K562 (cell line): ENCODE measurements around the gene SLK. TPM values are rescaled to one million over a fixed set of nuclear protein-coding genes. Genes with fewer than 3 reads are reported as not detected.

Experiments
- ARID2 ChIP-seq: fragments of 450-650 bp; IDR thresholded peaks from 2 replicates; pipeline ENCODE4 v1.6.1; 2017; ENCODE audit warnings: antibody characterized with exemption, mild to moderate bottlenecking
- CCNT2 ChIP-seq: IDR thresholded peaks from 2 replicates; pipeline ENCODE4 v1.6.1; 2011; ENCODE audit warnings: borderline replicate concordance, low read depth, mild to moderate bottlenecking, moderate library complexity, mixed read lengths, low read length; ENCODE audit not compliant: insufficient read length; ENCODE audit errors: extremely low read depth
- FOS ChIP-seq: IDR thresholded peaks from 3 replicates; pipeline ENCODE4 v1.6.1; 2011; ENCODE audit not compliant: insufficient read length; ENCODE audit errors: extremely low read depth
- HIVEP1 ChIP-seq: fragments of 250-450 bp; sonication (Bioruptor Pico); IDR thresholded peaks from 2 replicates; pipeline ENCODE4 v1.4.0; 2020; ENCODE audit warnings: mild to moderate bottlenecking
- HNRNPUL1 ChIP-seq: fragments of 200-400 bp; formaldehyde crosslinking; IDR thresholded peaks from 2 replicates; pipeline ENCODE4 v1.6.1; 2017; ENCODE audit warnings: low read length
- KAT2B ChIP-seq: IDR thresholded peaks from one replicate; pipeline ENCODE4 v1.6.1; 2012; ENCODE audit warnings: low read depth, mild to moderate bottlenecking, control low read depth, inconsistent platforms, low read length, moderate library complexity
- MYC ChIP-seq, 2 experiments: fragments of 250-450 bp in 1 of 2; sonication (Bioruptor Pico) in 1 of 2; IDR thresholded peaks; 2 replicates each; pipeline versions ENCODE4 v1.5.1 to v1.6.1; 2012 to 2021; ENCODE audit warnings: low read depth in 2 of 2, borderline replicate concordance in 1 of 2, improper control_type of control experiment in 1 of 2, low read length in 1 of 2, mild to moderate bottlenecking in 1 of 2, moderate library complexity in 1 of 2
- NFYB ChIP-seq: IDR thresholded peaks from 2 replicates; pipeline ENCODE4 v1.6.1; 2011; ENCODE audit warnings: mild to moderate bottlenecking, moderate library complexity; ENCODE audit not compliant: insufficient read length; ENCODE audit errors: extremely low read depth
- PYGO2 ChIP-seq: fragments of 450-650 bp; IDR thresholded peaks from 2 replicates; pipeline ENCODE4 v1.6.1; 2016; ENCODE audit warnings: mild to moderate bottlenecking, missing genetic modification characterization, moderate library complexity, missing compliant biosample characterization
- RBM34 ChIP-seq: fragments of 200-400 bp; formaldehyde crosslinking; IDR thresholded peaks from 2 replicates; pipeline ENCODE4 v1.6.1; 2018; ENCODE audit warnings: low read length, borderline replicate concordance; ENCODE audit not compliant: insufficient read depth
- ZNF354B ChIP-seq: fragments of 250-450 bp; sonication (Bioruptor Pico); IDR thresholded peaks from 2 replicates; pipeline ENCODE4 v1.4.0; 2020
- polyA plus RNA-seq, 8 experiments: library from polyadenylated mRNA; depleted of rRNA in 4 of 8; stranded (reverse) in 5 of 8; unstranded in 3 of 8; fragments of >200 nt; fragmentation: Nextera tagmentation in 2 of 8; fragmentation: Illumina TruSeq in 1 of 8; extraction: Ambion mirVana in 2 of 8; extraction: Trizol in 1 of 8; gene quantifications; 2 replicates each; pipeline versions ENCODE4 v1.2.1 to v1.2.3, GENCODE V29; 2011 to 2014; ENCODE audit warnings: inconsistent platforms in 1 of 8, missing spikeins in 1 of 8
- total RNA-seq, 7 experiments: library from RNA; depleted of rRNA in 6 of 7; stranded (reverse); fragments of >200 nt in 6 of 7; fragmentation: Illumina TruSeq in 2 of 7; extraction: Trizol in 2 of 7; gene quantifications; 2 replicates each; pipeline versions ENCODE4 v1.2.1 to v1.2.3, GENCODE V29; 2011 to 2021; ENCODE audit warnings: low replicate concordance in 1 of 7
- TF ChIP-seq, protein P1 (sequence below): sonication (generic); formaldehyde crosslinking; IDR thresholded peaks from 2 replicates; pipeline ENCODE4 v1.4.0; 2020; ENCODE audit warnings: mild to moderate bottlenecking, missing genetic modification reagents
- TF ChIP-seq, protein P2 (sequence below): IDR thresholded peaks from 3 replicates; pipeline ENCODE4 v1.6.1; 2011; ENCODE audit warnings: borderline replicate concordance, mild to moderate bottlenecking; ENCODE audit not compliant: insufficient read length, insufficient read depth
- TF ChIP-seq, protein P3 (sequence below): fragments of 250-450 bp; sonication (Bioruptor Pico); IDR thresholded peaks from 2 replicates; pipeline ENCODE4 v1.4.0; 2020; ENCODE audit warnings: mild to moderate bottlenecking
- TF ChIP-seq, protein P4 (sequence below), 2 experiments: fragments of 450-650 bp in 1 of 2; IDR thresholded peaks; 2 replicates each; pipeline ENCODE4 v1.6.1; 2011 to 2017; ENCODE audit warnings: low read depth in 2 of 2, antibody characterized with exemption in 1 of 2, borderline replicate concordance in 1 of 2, low read length in 1 of 2, mild to moderate bottlenecking in 1 of 2, mixed read lengths in 1 of 2; ENCODE audit not compliant: control insufficient read depth in 1 of 2
- TF ChIP-seq, protein P5 (sequence below): sonication (generic); formaldehyde crosslinking; IDR thresholded peaks from 2 replicates; pipeline ENCODE4 v1.8.1; 2022; ENCODE audit warnings: missing genetic modification reagents

SLK gene
- total and polyA plus RNA-seq, 9 of the 15 experiments (the other 6 are each of a cell fraction or from before 2014, with no cell fraction given), result 8.2 to 40.0 (median 23.4) TPM

- TF ChIP-seq, protein P1, sequence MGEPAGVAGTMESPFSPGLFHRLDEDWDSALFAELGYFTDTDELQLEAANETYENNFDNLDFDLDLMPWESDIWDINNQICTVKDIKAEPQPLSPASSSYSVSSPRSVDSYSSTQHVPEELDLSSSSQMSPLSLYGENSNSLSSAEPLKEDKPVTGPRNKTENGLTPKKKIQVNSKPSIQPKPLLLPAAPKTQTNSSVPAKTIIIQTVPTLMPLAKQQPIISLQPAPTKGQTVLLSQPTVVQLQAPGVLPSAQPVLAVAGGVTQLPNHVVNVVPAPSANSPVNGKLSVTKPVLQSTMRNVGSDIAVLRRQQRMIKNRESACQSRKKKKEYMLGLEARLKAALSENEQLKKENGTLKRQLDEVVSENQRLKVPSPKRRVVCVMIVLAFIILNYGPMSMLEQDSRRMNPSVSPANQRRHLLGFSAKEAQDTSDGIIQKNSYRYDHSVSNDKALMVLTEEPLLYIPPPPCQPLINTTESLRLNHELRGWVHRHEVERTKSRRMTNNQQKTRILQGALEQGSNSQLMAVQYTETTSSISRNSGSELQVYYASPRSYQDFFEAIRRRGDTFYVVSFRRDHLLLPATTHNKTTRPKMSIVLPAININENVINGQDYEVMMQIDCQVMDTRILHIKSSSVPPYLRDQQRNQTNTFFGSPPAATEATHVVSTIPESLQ (CRISPR knock-in tag), result no peak
- TF ChIP-seq NFYB (no peak), ARID2 (no peak), ZNF354B (CRISPR knock-in tag) (no peak), RBM34 (no peak), HNRNPUL1 (no peak), KAT2B (no peak), FOS (no peak), MYC (IDR thresholded peaks at IDR 0.05; ENCODE audit: low read depth, low read length) (peak; percentile 27; the same call in 1 of the 2 replicates), MYC (CRISPR knock-in tag; IDR thresholded peaks at IDR 0.05; ENCODE audit: borderline replicate concordance, low read depth) (no peak), PYGO2 (tag) (no peak), CCNT2 (peak; percentile 42), HIVEP1 (no peak)
- TF ChIP-seq, protein P2, sequence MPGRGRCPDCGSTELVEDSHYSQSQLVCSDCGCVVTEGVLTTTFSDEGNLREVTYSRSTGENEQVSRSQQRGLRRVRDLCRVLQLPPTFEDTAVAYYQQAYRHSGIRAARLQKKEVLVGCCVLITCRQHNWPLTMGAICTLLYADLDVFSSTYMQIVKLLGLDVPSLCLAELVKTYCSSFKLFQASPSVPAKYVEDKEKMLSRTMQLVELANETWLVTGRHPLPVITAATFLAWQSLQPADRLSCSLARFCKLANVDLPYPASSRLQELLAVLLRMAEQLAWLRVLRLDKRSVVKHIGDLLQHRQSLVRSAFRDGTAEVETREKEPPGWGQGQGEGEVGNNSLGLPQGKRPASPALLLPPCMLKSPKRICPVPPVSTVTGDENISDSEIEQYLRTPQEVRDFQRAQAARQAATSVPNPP, result no peak
- TF ChIP-seq, protein P3, sequence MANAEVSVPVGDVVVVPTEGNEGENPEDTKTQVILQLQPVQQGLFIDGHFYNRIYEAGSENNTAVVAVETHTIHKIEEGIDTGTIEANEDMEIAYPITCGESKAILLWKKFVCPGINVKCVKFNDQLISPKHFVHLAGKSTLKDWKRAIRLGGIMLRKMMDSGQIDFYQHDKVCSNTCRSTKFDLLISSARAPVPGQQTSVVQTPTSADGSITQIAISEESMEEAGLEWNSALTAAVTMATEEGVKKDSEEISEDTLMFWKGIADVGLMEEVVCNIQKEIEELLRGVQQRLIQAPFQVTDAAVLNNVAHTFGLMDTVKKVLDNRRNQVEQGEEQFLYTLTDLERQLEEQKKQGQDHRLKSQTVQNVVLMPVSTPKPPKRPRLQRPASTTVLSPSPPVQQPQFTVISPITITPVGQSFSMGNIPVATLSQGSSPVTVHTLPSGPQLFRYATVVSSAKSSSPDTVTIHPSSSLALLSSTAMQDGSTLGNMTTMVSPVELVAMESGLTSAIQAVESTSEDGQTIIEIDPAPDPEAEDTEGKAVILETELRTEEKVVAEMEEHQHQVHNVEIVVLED (CRISPR knock-in tag), result peak; percentile 43
- TF ChIP-seq, protein P4, sequence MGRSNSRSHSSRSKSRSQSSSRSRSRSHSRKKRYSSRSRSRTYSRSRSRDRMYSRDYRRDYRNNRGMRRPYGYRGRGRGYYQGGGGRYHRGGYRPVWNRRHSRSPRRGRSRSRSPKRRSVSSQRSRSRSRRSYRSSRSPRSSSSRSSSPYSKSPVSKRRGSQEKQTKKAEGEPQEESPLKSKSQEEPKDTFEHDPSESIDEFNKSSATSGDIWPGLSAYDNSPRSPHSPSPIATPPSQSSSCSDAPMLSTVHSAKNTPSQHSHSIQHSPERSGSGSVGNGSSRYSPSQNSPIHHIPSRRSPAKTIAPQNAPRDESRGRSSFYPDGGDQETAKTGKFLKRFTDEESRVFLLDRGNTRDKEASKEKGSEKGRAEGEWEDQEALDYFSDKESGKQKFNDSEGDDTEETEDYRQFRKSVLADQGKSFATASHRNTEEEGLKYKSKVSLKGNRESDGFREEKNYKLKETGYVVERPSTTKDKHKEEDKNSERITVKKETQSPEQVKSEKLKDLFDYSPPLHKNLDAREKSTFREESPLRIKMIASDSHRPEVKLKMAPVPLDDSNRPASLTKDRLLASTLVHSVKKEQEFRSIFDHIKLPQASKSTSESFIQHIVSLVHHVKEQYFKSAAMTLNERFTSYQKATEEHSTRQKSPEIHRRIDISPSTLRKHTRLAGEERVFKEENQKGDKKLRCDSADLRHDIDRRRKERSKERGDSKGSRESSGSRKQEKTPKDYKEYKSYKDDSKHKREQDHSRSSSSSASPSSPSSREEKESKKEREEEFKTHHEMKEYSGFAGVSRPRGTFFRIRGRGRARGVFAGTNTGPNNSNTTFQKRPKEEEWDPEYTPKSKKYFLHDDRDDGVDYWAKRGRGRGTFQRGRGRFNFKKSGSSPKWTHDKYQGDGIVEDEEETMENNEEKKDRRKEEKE (IDR thresholded peaks at IDR 0.05; ENCODE audit: borderline replicate concordance in 1 of 2, control insufficient read depth in 1 of 2, low read depth in 2 of 2, low read length in 1 of 2), result no peak
- TF ChIP-seq, protein P5, sequence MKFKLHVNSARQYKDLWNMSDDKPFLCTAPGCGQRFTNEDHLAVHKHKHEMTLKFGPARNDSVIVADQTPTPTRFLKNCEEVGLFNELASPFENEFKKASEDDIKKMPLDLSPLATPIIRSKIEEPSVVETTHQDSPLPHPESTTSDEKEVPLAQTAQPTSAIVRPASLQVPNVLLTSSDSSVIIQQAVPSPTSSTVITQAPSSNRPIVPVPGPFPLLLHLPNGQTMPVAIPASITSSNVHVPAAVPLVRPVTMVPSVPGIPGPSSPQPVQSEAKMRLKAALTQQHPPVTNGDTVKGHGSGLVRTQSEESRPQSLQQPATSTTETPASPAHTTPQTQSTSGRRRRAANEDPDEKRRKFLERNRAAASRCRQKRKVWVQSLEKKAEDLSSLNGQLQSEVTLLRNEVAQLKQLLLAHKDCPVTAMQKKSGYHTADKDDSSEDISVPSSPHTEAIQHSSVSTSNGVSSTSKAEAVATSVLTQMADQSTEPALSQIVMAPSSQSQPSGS (CRISPR knock-in tag), result no peak
Observed at GRCh38 chr10:103966671-103967447, at the start of gene SLK (continued).
